Right cardiac atrium (tissue), 5 donors: Measurements from ENCODE around the gene CD6. TPM values are rescaled to one million over a fixed set of nuclear protein-coding genes. Genes with fewer than 3 reads are reported as not detected.
A peak's percentile ranks its signal among the peaks of the same experiment; 100 is the strongest.

Experiments used
- ATAC-seq, 2 donors: fragments of 200-7000 bp; cut with Tn5 transposase; one replicate each; pipeline versions ENCODE4 v1.8.0 to v1.9.1; 2020; ENCODE audit warnings: moderate library complexity in 2 of 2, mild to moderate bottlenecking in 1 of 2
- DNase-seq, 3 donors: peaks; one replicate each; pipeline ENCODE4 v3.0.0-alpha.2; 2020
- H3K27ac ChIP-seq: one replicate; pipeline ENCODE4 v1.5.1; 2013; ENCODE audit warnings: mild to moderate bottlenecking, low read length, control low read depth, moderate library complexity
- H3K27me3 ChIP-seq: one replicate; pipeline ENCODE4 v1.6.1; 2013; ENCODE audit not compliant: control insufficient read depth, insufficient read depth
- H3K4me1 ChIP-seq: one replicate; pipeline ENCODE4 v1.6.1; 2013; ENCODE audit warnings: low read length; ENCODE audit not compliant: control insufficient read depth, insufficient read depth
- H3K4me3 ChIP-seq: one replicate; pipeline ENCODE4 v1.5.1; 2013; ENCODE audit warnings: low read length, control low read depth
- H3K9me3 ChIP-seq: one replicate; pipeline ENCODE4 v1.6.1; 2013; ENCODE audit warnings: low read length; ENCODE audit not compliant: control insufficient read depth
- WGBS: extraction: QIAGEN DNeasy Blood & Tissue Kit; methylation state at CpG from one replicate; pipeline ENCODE4 v1.1.7; 2013; 5-methylcytosine and 5-hydroxymethylcytosine counted together
- intact Hi-C, 4 donors: fragments of 100-400 bp; cut with DNase I; formaldehyde crosslinking; loops; one replicate each; pipeline versions ENCODE4 v1.11.0 to v1.14.0; 2022 to 2023
- polyA plus RNA-seq: library from polyadenylated mRNA; stranded (reverse); fragments of 200-250 nt; gene quantifications from one replicate; pipeline ENCODE4 v1.2.3, GENCODE V29; 2013
- total RNA-seq, 4 donors: library from RNA; stranded (reverse); fragmentation: NEBNext Ultra II Directional; extraction: Animal tissue kit (Norgen Biotek cat#: 25700); gene quantifications; one replicate each; pipeline ENCODE4 v1.2.1, GENCODE V29; 2021
- donor health status: healthy with polysubstance abuse.
- donor health status: DM: no; HTN: yes; CAD: no.
- donor health status: DM: no; HTN: no; CAD: no.
- donor health status: DM: no; HTN: yes; CAD: no; lungs with severe emphysema.
- donor health status: DM: yes; HTN: yes; CAD: no.

The CD6 gene
- total and polyA plus RNA-seq, 5 donors, result 0.11 to 1.7 (median 0.74) TPM

DNA sequence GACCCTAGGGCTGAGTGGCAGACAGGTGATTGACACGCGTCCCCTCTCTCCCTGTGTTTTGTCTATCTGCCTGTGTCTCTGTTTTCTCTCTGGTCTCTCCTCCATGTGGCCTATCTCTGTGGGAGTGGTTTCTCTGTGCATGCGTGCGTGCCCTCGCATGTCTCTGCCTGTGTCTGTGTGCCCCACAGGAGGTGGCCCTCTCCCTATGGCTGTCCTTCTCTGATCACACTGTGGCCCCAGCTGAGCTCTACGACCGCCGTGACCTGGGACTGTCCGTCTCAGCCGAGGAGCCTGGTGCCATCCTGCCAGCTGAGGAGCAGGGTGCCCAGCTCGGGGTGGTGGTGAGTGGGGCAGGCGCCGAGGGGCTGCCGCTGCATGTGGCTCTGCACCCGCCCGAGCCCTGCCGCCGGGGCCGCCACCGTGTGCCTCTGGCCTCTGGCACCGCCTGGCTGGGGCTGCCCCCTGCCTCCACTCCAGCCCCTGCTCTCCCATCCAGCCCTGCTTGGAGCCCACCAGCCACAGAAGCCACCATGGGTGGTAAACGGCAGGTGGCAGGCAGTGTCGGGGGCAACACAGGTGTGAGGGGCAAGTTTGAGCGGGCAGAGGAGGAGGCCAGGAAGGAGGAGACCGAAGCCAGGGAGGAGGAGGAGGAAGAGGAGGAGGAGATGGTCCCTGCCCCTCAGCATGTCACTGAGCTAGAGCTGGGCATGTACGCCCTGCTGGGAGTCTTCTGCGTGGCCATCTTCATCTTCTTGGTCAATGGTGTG lies 35.6 kb upstream of the CD6 start:
- H3K9me3 ChIP-seq, result no peaks in the 10 kb centered on the region
- ATAC-seq (peak in 1 of 2 donors; percentile 10), DNase-seq (peak in 1 of 3 donors; percentile 56)
- no peaks in the 10 kb centered on the region for H3K4me1 ChIP-seq
- no peak overlapping the region for H3K4me3 ChIP-seq
- no peaks in the 10 kb centered on the region for H3K27me3 ChIP-seq
- 90% methylated on average over 27 of the region's 27 CpGs for WGBS
- no peak overlapping the region for H3K27ac ChIP-seq
- intact Hi-C loops, result no loop called here

DNA sequence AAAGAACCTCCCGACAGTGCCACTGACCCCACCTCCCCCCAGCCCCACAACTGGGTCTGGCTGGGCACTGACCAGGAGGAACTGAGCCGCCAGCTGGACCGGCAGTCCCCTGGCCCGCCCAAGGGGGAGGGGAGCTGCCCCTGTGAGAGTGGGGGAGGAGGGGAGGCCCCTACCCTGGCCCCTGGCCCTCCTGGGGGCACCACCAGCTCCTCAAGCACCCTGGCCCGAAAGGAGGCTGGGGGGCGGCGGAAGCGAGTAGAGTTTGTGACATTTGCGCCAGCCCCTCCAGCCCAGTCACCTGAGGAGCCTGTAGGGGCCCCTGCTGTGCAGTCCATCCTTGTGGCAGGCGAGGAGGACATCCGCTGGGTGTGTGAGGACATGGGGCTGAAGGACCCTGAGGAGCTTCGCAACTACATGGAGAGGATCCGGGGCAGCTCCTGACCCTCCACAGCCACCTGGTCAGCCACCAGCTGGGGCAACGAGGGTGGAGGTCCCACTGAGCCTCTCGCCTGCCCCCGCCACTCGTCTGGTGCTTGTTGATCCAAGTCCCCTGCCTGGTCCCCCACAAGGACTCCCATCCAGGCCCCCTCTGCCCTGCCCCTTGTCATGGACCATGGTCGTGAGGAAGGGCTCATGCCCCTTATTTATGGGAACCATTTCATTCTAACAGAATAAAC lies 34.9 kb upstream of the CD6 start:
- Histone ChIP-seq H3K27me3 (no peaks in the 10 kb centered on the region), H3K4me3 (no peak overlapping the region), H3K9me3 (no peaks in the 10 kb centered on the region), H3K4me1 (no peaks in the 10 kb centered on the region), H3K27ac (peak overlapping the region; percentile 40)
- intact Hi-C loops, result no loop called here
- ATAC-seq (peak in 1 of 2 donors; percentile 3), DNase-seq (peak in 1 of 3 donors; percentile 46)
- 84% methylated on average over 18 of the region's 18 CpGs for WGBS

DNA sequence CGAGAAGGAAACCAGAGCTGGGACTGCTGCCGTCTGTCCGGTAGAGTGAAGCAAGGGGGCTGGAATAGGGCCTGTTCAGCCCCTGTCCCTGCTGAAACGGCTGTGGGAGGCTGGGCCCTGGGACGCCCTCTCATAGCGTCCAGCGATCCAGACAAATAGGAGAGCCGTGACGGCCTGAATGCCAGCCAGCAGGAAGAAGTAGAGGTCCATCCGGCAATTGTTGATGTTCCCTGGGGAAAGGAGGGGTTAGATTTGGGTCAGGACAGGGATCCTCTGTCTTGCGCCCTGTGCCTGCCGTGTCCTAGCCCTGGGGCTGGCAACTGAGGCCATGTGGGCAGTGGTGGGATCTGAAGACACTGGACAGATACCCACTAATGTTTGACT lies 34.3 kb upstream of the CD6 start:
- ATAC-seq, result peak; percentile 56 to 76
- 55% methylated on average over 12 of the region's 12 CpGs for WGBS
- peak overlapping the region; percentile 14 for H3K27ac ChIP-seq
- intact Hi-C loops, result no loop called here
- H3K27me3 ChIP-seq, result no peaks in the 10 kb centered on the region
- H3K4me3 ChIP-seq, result no peak overlapping the region
- H3K9me3 ChIP-seq, result no peaks in the 10 kb centered on the region
- DNase-seq, result peak; percentile 54 to 83 (median 77)
- no peaks in the 10 kb centered on the region for H3K4me1 ChIP-seq

DNA sequence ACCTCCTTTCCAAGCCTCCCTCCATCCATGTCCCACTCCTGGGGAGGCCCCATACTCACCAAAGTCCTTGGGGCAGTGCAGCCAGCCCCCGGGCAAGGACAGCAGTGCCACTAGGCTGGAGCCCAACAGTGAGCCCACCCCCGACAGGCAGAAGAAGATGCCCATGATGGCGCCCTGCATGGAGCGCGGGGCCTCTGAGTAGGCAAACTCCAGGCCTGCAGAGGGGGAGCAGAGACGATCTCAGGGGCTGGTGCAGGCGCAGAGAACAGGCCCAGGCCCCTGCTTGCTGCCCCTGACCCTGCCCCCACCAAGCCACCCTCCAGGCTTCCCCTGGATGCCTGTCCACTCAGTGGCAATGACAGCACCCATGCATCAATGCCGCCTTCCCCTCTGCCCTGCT lies 33.7 kb upstream of the CD6 start:
- Histone ChIP-seq H3K27me3 (no peaks in the 10 kb centered on the region), H3K4me3 (no peak overlapping the region), H3K9me3 (no peaks in the 10 kb centered on the region), H3K4me1 (no peaks in the 10 kb centered on the region), H3K27ac (no peak overlapping the region)
- intact Hi-C loops, result no loop called here
- peak in 1 of 3 donors; percentile 31 for DNase-seq
- WGBS, result 93% methylated on average over 8 of the region's 8 CpGs
- ATAC-seq, result no peak

DNA sequence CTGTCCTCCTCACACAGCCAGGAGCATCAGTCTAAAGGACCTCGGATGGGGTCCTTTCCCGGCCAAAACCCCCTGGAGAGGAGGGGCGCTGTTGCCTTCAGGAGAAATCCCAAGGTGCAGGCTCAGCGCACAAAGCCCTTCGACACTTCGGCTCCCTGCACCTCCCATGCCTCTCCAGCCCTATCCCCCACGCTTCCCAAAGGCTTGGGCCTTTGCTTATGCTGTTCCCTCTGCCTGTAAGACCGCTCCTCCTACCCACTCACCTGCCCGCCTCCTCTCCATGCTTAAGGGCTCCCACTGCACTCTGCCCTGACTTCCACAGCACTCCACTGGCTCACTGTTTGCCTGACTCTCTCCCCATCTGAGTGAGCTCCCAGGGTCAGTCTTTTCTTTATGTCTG lies 33.0 kb upstream of the CD6 start:
- Histone ChIP-seq H3K27ac (no peak overlapping the region), H3K9me3 (no peaks in the 10 kb centered on the region), H3K27me3 (no peaks in the 10 kb centered on the region), H3K4me1 (no peaks in the 10 kb centered on the region), H3K4me3 (no peak overlapping the region)
- DNase-seq, result no peak
- WGBS, result 87% methylated on average over 9 of the region's 9 CpGs
- intact Hi-C loops, result no loop called here
- no peak for ATAC-seq

DNA sequence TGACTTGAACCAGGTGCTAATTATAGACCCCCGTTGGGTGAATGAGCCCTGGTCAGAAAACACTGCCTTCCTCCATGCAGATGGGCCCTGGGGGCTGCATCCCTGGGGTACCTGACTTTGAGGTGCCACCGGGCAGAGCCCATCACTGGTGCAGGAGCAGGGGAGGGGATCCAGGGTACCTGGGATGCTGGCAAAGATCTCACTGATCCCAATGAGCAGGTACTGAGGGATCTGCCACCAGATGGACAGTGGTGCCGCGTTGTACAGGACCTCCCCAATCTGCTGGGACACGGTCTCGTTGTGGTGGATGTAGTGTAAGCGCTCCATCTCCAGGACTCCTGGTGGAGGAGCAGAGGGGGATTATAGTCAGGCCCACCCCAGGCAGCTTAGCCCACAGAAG lies 32.2 kb upstream of the CD6 start:
- Histone ChIP-seq H3K4me1 (no peaks in the 10 kb centered on the region), H3K9me3 (no peaks in the 10 kb centered on the region), H3K27me3 (no peaks in the 10 kb centered on the region), H3K4me3 (no peak overlapping the region), H3K27ac (no peak overlapping the region)
- DNase-seq, result peak in 1 of 3 donors; percentile 17
- ATAC-seq, result no peak
- intact Hi-C loops, result no loop called here
- 90% methylated on average over 7 of the region's 7 CpGs for WGBS

DNA sequence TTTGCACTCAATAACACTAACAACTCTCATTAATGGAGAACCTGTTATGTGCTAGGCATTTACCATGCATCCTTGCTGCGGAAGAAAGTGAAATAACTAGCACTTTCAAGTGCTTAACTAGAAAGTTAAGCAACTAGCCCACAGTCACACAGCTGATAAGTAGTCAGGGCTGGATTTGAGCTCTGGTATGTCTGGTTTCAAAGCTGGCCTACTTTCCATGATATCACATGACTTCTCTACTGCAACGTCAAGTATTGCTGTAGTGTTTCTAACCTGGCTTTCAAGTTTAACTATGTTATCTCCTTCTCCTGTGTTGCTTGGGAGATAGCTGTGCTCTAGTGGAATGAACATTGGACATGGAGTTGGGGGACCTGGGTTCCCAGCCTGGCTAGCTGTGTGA lies 31.6 kb upstream of the CD6 start:
- H3K27ac ChIP-seq, result no peak overlapping the region
- intact Hi-C loops, result no loop called here
- no peak for DNase-seq
- ATAC-seq, result no peak
- H3K9me3 ChIP-seq, result no peaks in the 10 kb centered on the region
- H3K4me1 ChIP-seq, result no peaks in the 10 kb centered on the region
- H3K4me3 ChIP-seq, result no peak overlapping the region
- no peaks in the 10 kb centered on the region for H3K27me3 ChIP-seq
- 55% methylated on average over 2 of the region's 2 CpGs for WGBS

DNA sequence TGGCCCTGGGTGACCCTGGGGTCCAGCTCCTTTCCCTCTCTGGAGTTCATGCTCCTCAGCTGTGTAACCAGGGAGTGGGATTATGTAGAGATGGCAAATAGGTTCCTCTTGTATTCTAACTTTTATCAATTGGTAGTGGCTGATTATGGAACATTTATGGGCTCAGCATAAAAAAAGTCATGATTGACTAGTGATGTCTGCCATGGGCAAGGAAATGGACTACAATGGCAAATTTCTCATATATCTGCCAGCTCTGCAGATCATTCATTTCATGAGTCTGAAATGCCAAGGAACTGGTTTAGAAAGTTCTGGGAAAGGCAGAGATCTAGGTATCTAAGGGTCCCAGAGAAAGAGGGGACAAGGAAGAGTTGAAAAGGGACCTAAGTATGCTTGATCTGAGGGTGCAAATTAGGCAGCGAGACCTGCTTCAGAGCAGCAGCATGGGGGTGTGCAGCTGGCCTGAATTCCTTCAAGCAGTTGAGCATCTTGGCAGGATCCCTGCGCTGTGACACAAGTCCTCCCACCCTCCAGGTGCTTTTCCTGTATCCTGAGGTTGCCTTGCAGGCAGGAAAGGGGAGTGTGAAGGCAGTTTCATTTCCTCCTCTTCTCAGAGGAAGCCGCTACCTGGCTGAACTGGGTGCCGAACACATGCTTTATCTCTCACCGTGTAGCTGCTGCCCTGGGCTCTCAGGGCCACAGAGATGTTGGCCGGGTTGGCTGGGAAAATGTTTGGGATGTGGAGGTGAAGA lies 29.9 kb upstream of the CD6 start:
- Histone ChIP-seq H3K27me3 (no peaks in the 10 kb centered on the region), H3K9me3 (no peaks in the 10 kb centered on the region), H3K27ac (no peak overlapping the region), H3K4me1 (no peaks in the 10 kb centered on the region), H3K4me3 (no peak overlapping the region)
- 76% methylated on average over 6 of the region's 6 CpGs for WGBS
- ATAC-seq, result no peak
- no peak for DNase-seq
- intact Hi-C loops, result no loop called here

DNA sequence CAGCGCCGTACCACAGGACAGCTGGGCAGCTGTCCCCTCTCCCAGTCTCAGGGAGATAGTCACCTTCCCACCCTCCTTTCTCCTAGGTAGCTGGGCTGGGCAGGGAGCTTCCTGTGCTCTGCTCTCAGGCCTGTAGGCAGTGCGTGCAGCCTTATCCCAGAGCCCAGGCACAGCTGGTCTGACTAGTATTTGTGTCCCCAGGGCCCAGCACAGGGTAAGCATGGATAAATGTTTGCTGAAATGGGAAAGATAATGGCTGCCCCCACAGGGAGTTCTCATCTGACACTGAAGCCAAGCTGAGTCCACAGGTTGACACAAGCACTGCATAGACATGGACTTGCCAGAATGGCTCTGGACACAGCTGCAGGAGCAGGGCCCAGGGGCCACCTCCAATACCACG lies 29.3 kb upstream of the CD6 start:
- H3K4me1 ChIP-seq, result no peaks in the 10 kb centered on the region
- no peaks in the 10 kb centered on the region for H3K27me3 ChIP-seq
- H3K4me3 ChIP-seq, result no peak overlapping the region
- no peaks in the 10 kb centered on the region for H3K9me3 ChIP-seq
- H3K27ac ChIP-seq, result no peak overlapping the region
- WGBS, result 83% methylated on average over 4 of the region's 4 CpGs
- intact Hi-C loops, result no loop called here
- no peak for ATAC-seq
- peak in 1 of 3 donors; percentile 31 for DNase-seq

DNA sequence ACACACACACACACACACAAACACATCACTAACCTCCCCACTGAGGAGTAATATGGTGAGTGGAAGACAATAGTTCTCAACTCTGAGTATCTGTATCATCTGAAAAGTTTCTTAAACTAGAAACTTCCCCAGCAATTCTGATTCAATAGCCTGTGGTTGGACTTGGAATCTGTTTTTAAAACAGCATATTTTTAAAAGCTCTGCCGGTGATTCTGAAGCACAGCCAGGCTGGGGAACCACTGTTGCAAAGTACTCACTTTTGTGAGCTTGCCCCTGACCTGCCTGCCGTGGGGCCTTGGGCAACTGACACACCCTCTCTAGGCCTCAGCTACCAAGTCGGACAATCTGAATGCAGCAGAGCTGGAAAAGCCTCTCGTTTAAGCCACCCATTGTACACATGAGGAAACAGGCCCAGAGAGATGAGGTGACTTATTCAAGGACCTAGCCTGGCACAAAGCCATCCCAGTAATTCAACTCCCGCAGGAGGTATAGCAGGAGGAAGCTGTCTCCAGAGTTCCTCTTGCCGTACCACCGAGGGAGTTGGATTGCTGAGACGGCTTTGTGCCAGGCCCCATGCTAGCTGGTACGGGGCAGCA lies 28.4 kb upstream of the CD6 start:
- Histone ChIP-seq H3K4me1 (no peaks in the 10 kb centered on the region), H3K4me3 (no peak overlapping the region), H3K9me3 (no peaks in the 10 kb centered on the region), H3K27ac (no peak overlapping the region), H3K27me3 (no peaks in the 10 kb centered on the region)
- peak in 1 of 3 donors; percentile 30 for DNase-seq
- ATAC-seq, result no peak
- intact Hi-C loops, result no loop called here
- WGBS, result 62% methylated on average over 9 of the region's 9 CpGs
